GM11168 (cell line): ENCODE measurements around the gene GJC2.

Experiments used
- in situ Hi-C: fragments of 300-500 bp; cut with MboI; formaldehyde crosslinking; loops from one replicate; pipeline ENCODE4 v1.12.0; 2022; ENCODE audit warnings: low sequenced_read_pairs; ENCODE audit not compliant: unreplicated experiment

The GJC2 gene

GRCh38 chr1:228143480-228144192, 6.1 kb upstream of the GJC2 start:
- in situ Hi-C loops = no loop called here

DNA sequence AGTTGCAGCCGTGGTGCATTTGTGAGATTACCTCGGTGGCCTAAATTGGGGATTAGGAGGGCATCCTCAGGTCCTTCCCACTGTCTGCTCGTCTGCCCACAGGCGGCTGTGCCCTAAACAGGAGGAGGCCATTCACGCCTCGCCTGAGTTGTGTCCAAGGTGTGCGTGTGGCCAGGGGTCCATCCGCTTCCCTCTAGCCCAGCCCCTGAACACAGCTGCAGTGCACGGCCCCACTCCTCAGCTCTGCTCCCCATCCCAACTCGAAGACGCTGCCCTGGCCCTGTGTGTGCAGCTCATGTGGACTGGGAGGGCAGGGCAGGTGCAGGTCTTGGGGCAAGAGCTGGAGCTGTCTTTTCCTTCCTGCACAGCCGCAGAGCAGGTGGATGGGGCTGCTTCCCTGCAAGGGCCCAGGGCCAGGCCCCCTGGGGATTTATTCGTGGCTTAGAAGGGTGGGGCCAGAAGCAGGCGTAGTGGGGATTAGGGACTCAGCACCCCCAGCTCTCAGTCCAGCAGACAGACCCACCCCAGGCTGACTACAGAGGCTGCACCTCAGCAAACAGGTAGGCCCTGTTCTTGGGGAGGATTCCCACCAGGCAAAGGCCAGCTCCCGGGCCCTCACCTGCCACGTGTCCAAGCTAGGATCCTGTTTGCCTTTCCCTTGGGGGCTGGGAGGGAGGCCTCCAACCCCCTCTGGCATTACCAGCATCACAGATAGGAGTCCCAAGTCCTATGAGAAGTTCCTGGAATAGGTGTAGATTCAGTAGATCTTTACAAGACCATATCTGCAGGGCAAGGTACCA, 5.3 kb upstream of the GJC2 start:
- in situ Hi-C loops = no loop called here

GRCh38 chr1:228144993-228145343, 4.8 kb upstream of the GJC2 start:
- in situ Hi-C loops = no loop called here

GRCh38 chr1:228145463-228146416, 4.0 kb upstream of the GJC2 start:
- in situ Hi-C loops = no loop called here

GRCh38 chr1:228146417-228147150, 3.1 kb upstream of the GJC2 start:
- in situ Hi-C loops = no loop called here

DNA sequence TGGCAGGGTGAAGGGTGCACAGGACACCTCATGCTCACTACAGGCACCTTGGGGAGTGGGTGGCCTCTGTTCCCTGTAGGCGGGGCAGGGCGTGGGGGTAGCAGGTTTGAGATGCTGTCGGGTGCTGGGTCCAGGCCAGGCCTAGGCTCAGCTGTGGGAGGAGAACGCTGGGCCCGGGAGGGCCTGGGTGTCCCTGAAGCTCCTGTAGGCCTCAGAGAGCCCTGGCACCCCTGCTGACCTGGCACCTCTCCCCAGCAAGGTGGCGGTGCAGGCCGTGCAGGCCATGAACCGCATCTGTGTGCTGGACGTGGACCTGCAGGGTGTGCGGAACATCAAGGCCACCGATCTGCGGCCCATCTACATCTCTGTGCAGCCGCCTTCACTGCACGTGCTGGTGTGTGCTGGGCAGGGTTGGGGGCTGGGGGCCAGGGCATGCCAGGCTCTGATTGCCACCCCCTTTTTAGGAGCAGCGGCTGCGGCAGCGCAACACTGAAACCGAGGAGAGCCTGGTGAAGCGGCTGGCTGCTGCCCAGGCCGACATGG, 2.5 kb upstream of the GJC2 start:
- in situ Hi-C loops = no loop called here

GRCh38 chr1:228147768-228148167, 2.0 kb upstream of the GJC2 start:
- in situ Hi-C loops = no loop called here

- in situ Hi-C loops = no loop called here
Measured at GRCh38 chr1:228148196-228148861, 1.4 kb upstream of the GJC2 start.

- in situ Hi-C loops = no loop called here
Measured at GRCh38 chr1:228148935-228149405, 760 bp upstream of the GJC2 start.

DNA sequence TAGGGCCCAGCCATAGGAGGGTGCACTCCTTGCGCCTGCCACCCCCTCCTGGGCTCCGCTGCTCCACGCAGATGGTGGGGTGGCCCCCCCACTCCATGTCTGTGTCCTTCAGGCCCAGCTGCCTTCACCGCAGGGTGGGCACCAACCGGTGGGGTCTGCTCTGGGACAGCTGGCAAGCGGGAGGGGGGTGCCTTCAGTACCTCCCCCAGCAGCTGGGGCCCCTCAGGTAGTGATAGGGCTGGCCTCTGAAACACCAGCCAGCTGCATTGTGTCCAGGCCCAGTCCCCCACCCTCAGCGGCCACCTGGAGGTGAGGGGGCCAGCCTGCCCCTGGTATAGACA, 360 bp downstream of the GJC2 start:
- in situ Hi-C loops = no loop called here

DNA sequence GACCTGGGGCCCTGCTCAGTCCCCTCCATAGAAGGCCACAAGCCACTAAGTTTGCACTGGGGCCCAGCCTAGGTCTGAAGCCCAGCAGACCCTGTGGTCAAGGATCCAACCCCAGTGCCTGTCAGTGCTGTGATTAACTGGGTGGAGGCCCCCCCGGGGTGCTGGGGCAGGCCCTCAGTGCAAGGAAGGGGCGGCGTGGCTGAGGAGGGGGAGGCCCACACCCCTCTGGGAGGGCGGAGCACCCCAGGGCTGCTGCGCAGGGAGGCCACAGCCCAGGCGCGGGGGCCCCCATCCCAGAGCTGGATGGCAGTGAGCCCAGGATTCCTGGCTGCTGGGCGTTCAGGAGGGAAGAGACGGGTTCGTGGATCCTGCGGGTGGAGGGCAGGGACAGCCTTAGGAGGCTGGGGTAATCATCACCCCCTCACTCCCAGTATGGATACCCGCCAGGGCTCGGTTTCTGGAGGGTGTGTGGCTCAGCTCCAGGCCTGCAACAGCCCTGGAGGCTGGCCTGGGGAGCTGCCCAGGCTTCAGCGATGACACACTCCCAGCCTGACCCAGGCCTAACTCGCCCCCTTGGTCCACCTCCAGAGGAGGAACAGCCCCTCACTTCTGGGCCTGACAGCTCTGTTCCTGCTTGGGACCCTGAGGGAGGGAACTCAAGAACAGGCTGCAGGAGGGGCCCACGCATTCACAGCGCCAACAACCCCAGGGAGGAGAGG, 890 bp downstream of the GJC2 start:
- in situ Hi-C loops = no loop called here

DNA sequence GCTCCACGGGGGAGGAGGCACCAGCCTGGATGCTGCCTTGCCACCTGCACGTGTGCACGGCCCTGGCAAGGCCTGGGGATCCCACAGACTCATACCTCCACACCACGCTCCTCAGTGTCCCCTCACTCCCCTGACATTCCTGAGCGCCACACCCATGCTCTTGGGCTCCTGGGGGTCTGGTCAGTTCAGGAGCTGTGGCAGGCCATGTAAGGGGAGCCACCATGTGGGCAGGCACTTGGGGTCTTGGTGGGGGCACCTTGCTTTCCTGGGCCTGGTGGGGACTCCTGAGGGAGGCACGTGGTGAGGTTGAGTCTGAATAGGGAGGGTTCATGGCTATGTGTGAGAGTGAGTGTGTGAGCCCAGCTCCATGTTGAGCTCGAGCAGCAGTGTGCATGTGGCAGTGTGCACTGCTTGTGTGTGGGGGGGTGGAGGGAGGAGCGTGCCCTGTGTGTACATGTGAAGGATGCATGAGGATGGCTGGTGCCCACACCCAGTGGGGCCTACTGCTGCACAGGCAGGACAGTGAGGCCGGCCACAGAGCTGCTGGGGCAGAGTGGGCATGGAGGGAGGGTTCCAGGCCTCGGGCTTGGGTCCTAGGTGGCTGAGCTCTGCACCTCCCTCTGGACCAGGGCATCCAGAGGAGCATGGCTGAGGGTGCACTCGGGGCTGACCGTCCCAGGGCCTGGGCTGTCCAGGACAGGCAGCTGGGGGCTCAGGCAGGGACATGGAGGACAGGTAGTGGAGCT, 1.6 kb downstream of the GJC2 start:
- in situ Hi-C loops = no loop called here

DNA sequence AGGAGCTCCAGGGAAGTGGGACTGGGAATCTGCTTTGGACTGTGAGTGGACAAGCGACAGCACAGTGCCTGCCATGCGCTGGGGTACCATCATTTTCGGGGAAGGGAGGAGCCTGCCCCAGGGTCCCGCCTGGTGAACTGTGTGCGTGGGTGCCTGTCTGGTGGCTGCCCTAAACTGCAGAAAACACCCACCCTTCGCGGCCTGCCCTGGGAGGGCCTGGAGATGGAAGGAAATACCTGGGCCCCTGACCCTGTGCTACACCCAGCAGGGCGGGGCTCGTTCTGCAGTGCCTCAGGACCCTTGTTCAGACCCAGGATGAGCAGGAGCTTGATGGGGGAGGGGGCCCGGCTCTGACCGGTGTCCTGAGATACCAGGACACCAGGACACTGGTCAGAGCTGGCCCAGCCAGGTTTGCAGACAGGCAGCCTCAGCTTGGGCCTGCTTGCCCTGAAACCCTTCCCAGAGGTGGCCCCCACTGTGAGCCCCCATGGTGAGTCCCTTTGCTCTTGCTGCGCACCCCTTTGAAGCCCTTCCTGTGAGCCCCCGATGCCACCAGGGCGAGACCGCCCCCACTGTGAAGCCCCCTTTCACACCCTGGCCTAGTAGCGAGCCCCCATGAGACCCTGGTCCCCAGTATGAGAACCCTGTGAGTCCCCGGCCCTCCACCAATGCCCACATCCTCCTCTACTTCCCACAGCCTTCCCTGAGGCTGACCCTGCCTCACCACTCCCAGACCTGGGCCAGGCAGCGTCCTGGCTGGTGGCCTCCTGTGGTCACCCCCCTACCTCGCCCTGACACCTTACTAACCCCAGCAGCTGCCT, 2.6 kb downstream of the GJC2 start:
- in situ Hi-C loops = no loop called here

- in situ Hi-C loops = no loop called here
Measured at GRCh38 chr1:228152918-228153258, 3.2 kb downstream of the GJC2 start.

DNA sequence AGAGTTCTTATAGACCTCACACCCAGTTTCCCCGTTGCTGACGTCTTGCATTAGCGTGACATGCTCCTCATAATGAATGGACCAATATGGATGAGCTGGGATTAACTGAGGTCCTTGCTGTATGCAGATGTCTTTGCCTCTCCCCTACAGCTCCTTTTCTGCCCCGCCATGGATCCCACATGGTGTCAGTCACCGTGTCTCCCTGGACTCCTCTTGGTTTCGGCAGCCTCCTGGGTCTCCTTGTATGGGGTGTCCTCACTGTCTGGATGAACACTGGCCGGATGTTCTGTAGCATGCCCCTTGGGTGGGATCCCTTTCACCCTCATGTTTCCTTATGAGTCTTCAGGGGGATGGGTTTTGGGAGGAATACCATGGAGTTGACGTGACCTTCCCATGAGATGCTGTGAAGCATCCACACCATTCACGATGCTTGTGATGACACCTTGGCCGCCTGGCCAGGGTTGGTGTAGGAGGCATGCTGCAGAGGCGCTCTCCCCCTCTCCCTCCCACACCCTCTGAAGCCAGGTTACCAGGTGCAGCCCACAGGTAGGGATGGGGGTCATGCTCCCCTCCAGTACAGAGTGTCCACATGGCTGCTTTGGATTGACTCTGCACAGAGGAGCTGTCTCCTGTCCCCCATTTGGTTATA, 4.4 kb downstream of the GJC2 start:
- in situ Hi-C loops = no loop called here

DNA sequence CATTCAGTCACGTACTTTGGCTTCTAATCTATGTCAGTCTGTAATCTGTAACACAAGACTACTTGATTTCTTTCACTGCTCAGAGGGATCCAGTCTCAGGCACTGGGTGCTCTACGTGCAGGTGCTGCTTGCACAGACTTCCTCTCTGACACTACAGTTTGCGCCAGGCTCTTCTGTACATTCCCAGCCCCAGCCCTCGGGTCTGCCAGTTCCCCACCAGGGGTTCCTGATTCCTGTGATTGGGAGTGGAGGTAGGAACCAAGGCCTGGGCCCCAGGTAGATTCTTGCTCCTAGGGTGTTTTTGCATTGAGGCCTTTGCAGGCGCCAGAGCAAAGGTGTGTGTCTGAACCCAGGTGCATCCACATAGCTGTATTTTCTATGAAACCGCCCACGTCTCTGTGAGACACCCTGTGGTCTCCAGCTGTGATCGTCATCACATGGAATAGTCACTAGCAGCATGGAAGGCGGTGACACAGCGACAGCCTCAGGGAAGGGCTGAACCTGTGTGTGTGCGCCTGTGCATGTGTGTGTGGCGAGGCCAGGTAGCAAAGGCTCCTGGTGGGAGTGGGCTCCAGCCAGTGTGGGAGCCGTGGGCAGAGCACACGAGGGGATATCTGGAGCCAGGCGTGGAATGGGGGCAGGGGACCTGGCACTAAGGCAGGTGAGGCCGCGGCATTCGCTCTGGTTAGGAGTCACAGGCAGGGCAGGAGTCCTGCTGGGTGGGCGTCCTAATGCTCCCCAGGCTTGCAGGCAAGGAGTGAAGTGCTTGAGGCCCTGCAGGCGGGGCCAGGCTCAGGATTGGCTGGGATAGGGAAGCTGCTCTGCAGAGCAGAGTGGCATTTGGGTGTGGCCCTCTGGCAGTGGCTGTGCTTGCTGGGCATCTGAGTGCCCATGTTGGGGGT, 5.2 kb downstream of the GJC2 start:
- in situ Hi-C loops = no loop called here
